ENCODE results near the gene LUZP2.

Gene LUZP2

GRCh38 chr11:25066706-25067105 lies 569.9 kb downstream of the LUZP2 start:
- DNase-seq, result no peak
- TF ChIP-seq POLR2A (IDR thresholded peaks at IDR 0.05; ENCODE audit: low read length), result no peak

GRCh38 chr11:25068451-25068850 lies 571.6 kb downstream of the LUZP2 start:
- DNase-seq, result no peak
- TF ChIP-seq POLR2A (IDR thresholded peaks at IDR 0.05; ENCODE audit: low read length) (no peak), GATA1 (IDR thresholded peaks at IDR 0.05; ENCODE audit: low read depth, low read length) (no peak)

GRCh38 chr11:25094085-25094802 lies 597.4 kb downstream of the LUZP2 start:
- TF ChIP-seq GATA1 (IDR thresholded peaks at IDR 0.05; ENCODE audit: low read depth, low read length) (no peak), POLR2A (IDR thresholded peaks at IDR 0.05; ENCODE audit: low read length) (no peak)
- no peak for DNase-seq

GRCh38 chr11:25119416-25119815 lies 622.6 kb downstream of the LUZP2 start:
- TF ChIP-seq POLR2A (IDR thresholded peaks at IDR 0.05; ENCODE audit: low read length) (no peak), GATA1 (IDR thresholded peaks at IDR 0.05; ENCODE audit: low read depth, low read length) (no peak)
- no peak for DNase-seq
